Breast epithelium (tissue), 3 donors: ENCODE data around the gene DSG4.

Experiments
- POLR2A ChIP-seq: fragments of 450-650 bp; IDR thresholded peaks from one replicate; pipeline ENCODE4 v1.6.1; 2016; ENCODE audit warnings: antibody characterized with exemption, mild to moderate bottlenecking, moderate library complexity
- POLR2AphosphoS5 ChIP-seq, 3 donors: sonication (generic); formaldehyde crosslinking; IDR thresholded peaks; one replicate each; pipeline ENCODE4 v1.6.1; 2017; ENCODE audit warnings: antibody characterized with exemption in 3 of 3
- TF ChIP-seq, protein P1 (sequence below), 3 donors: fragments of 450-650 bp; IDR thresholded peaks; one replicate each; pipeline ENCODE4 v1.5.1; 2016 to 2017; ENCODE audit warnings: antibody characterized with exemption in 3 of 3, mild to moderate bottlenecking in 3 of 3, moderate library complexity in 3 of 3

DNA sequence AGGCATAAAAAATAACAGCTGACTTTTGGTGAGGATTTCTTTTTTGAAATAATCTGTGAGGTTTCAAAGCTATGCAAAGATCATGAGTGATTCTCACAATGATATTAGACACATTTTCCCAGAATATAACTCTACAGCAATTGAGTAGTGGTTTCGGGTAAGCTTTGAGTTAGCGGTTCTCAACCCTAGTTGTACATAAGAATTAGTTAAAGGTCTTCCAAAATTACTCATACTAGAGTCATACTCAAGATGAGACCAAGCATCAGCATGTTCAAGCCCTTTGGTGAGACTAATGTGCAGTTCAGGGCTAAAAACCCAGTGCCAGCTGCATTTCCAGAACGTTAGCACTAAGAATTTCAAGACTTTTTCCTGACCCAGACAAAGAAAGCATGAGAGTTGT, 31.1 kb downstream of the DSG4 start:
- no peak for TF ChIP-seq POLR2AphosphoS5 (IDR thresholded peaks at IDR 0.05)
- TF ChIP-seq, protein P1, sequence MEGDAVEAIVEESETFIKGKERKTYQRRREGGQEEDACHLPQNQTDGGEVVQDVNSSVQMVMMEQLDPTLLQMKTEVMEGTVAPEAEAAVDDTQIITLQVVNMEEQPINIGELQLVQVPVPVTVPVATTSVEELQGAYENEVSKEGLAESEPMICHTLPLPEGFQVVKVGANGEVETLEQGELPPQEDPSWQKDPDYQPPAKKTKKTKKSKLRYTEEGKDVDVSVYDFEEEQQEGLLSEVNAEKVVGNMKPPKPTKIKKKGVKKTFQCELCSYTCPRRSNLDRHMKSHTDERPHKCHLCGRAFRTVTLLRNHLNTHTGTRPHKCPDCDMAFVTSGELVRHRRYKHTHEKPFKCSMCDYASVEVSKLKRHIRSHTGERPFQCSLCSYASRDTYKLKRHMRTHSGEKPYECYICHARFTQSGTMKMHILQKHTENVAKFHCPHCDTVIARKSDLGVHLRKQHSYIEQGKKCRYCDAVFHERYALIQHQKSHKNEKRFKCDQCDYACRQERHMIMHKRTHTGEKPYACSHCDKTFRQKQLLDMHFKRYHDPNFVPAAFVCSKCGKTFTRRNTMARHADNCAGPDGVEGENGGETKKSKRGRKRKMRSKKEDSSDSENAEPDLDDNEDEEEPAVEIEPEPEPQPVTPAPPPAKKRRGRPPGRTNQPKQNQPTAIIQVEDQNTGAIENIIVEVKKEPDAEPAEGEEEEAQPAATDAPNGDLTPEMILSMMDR (IDR thresholded peaks at IDR 0.05), result no peak
- TF ChIP-seq POLR2A, result no peak
